Stimulated activated CD8-positive, alpha-beta memory T cell treated with anti-CD3 and anti-CD28 coated beads, Interleukin-15, amount 100 ng/mL, for 48 hours (primary cell): ENCODE measurements around the gene KRTAP10-6.
"Not testable (repeated sequence)": the region's sequence is repeated elsewhere in the genome, so short reads cannot be mapped to it uniquely, and the experiment has no call there.

Experiments used
- DNase-seq, 2 donors: peaks; one replicate each; pipeline ENCODE4 v3.0.0-alpha.2; 2020; ENCODE audit warnings: low read depth in 2 of 2

Gene KRTAP10-6

GRCh38 chr21:44578371-44579055 lies 13.8 kb downstream of the KRTAP10-6 start:
- no peak for DNase-seq

DNA sequence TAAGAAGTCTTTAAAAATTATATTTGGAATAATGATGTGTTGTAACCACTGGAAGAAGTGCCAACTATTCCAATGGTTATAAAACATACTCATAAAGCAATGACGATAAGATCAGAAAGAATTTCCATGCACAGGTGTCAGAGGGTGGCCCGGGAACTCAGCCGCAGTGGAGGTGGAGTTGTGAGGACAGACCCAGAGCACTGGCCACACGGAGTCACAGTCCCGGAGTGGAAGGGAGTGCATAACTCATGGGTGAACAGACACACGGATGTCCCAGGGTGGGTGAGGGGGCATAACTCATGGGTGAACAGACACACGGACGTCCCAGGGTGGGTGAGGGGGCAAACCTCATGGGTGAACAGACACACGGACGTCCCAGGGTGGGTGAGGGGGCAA lies 16.3 kb downstream of the KRTAP10-6 start:
- DNase-seq = no peak

GRCh38 chr21:44575307-44576024 lies 16.8 kb downstream of the KRTAP10-6 start:
- no peak for DNase-seq

- DNase-seq = no peak
These were observed 17.6 kb downstream of the KRTAP10-6 start for GRCh38 chr21:44574457-44575306.

DNA sequence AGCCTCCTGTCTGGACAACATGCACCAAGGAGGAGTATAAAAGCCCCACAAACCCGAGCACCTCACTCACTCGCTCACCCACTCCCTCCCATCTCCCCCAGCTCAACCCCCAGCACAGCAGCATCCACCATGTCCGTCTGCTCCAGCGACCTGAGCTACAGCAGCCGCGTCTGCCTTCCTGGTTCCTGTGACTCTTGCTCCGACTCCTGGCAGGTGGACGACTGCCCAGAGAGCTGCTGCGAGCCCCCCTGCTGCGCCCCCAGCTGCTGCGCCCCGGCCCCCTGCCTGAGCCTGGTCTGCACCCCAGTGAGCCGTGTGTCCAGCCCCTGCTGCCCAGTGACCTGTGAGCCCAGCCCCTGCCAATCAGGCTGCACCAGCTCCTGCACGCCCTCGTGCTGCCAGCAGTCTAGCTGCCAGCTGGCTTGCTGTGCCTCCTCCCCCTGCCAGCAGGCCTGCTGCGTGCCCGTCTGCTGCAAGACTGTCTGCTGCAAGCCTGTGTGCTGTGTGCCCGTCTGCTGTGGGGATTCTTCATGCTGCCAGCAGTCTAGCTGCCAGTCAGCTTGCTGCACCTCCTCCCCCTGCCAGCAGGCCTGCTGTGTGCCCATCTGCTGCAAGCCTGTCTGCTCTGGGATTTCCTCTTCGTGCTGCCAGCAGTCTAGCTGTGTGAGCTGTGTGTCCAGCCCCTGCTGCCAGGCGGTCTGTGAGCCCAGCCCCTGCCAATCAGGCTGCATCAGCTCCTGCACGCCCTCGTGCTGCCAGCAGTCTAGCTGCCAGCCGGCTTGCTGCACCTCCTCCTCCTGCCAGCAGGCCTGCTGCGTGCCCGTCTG lies 18.5 kb downstream of the KRTAP10-6 start, which contains the start of gene KRTAP10-4:
Gene KRTAP10-4, plus strand, starts transcription at position 100 of the 827 bp plus-strand sequence. Its CDS starts 30 bp downstream, at position 130.
- not testable (repeated sequence) for DNase-seq

- no peak for DNase-seq
These were observed 19.2 kb downstream of the KRTAP10-6 start for GRCh38 chr21:44572959-44573583.

DNA sequence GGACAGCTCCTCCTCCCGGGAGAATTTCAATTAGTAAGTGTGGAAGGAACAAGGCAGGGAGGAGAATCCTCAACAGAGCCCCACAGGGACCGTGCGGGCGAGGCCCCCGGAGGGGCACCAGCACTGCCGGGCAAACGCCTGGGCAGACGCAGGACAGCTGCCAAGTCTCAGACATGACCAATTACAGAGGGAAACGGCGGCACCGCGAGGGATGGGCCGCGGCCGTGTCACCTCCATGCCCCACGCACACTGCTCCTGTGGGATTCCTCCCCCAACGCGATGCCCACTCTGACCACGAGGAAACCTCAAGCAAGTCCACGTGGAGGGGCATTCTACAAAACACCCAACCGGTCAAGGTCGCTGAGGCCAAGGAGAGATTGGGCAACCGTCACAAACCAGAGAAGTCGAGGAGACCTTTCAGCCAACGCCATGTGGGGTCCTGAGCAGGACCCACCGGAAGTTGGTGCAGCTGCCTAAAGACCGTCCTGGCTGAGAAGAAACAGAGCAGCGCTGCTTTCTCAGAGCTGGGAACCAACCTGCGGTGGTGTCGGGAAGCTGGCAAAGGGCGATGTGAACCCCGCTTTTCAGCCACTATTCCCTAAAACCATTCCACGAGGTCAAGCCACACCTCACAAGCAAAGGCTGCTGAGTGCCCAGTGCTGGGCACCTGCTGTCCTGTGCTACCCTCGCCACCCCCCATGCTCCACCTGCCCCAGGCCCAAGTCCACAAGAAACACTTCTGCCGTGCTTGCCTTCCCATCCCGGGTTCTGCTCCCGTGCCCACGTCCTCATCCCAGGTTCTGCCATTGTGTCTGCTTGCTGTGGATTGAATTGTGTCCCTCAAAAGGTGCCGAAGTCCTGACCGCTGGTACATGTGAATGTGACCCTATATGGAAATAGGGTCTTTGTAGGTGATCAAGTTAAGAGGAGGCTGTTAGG lies 20.2 kb downstream of the KRTAP10-6 start:
- no peak for DNase-seq

GRCh38 chr21:44571296-44571695 lies 21.0 kb downstream of the KRTAP10-6 start:
- no peak for DNase-seq

DNA sequence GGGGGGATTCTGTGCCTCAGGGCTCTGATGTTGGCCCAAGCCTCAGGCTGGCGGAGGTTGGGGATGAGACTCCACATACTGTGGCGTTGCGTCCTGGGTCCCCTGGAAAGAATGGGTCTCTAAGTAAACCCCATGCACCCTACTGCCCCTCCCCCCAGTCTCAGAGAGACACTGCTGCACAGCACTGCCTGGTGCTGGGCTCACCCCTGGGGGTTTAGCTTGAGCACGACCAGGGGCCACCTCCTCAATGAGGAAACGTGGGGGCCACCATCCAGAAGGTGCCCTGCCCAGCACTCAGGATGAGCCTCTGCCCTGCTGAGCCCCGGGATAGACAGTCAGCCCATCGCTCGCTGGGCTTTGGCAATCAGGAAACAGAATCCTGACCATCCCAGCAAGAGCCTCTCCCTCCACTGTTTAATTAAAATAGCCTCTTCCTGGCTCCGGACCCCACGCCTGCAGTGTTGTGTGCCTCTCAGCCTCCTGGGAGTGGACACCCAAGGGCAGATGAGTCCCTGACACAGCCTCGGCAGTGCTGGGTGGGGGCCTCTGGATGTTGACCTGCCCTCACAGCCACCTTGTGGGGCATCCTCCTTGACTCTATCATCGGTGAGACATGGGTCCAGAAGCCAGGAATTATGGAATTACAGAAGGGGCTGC lies 22.3 kb downstream of the KRTAP10-6 start:
- DNase-seq = no peak

DNA sequence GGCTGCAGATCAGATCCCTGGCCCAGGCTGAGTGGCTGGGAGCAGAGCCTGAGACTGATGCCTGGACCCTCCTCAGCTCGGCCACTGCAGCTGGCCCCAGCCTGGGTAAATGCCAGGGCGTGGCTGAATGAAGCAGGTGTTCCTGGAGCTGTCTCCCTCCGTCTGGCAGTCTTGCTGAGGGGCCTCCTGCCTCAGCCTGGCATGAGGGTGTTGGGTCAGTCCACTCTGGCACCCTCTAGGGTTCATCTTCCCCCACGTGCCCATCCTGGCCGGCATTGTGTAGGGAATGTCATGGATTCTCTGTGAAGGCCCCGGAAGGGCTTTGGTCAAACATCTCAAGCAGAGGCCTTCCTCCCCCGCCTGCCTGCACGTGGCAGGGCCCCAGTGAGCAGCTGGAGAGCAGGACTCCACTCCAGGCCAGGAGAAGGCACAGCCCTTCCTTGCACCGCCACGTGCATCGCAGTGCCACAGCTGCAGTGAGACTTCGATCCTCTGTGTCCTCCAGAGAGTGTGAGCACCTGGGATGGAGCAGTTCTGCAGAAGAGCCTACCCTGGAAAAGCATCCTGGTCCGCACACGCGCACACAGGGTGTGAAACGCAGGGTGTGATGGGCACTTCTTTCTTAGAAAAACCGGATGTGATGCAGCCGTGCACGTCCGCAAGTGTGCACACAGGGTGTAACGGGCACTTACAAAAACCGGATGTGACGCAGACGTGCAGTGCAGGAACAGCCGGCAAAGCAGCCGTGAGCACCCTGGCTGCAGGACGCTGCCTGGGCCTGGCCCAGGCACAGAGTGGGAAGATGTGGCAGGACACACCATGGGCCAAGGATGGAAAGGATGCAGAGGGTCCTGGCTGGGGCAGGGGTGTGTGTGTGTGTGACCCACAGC lies 23.4 kb downstream of the KRTAP10-6 start:
- DNase-seq = no peak

GRCh38 chr21:44568261-44568660 lies 24.0 kb downstream of the KRTAP10-6 start:
- no peak for DNase-seq

GRCh38 chr21:44567481-44568171 lies 24.7 kb downstream of the KRTAP10-6 start:
- DNase-seq = no peak

GRCh38 chr21:44566403-44566802 lies 25.9 kb downstream of the KRTAP10-6 start:
- no peak for DNase-seq

- no peak for DNase-seq
These were observed 27.3 kb downstream of the KRTAP10-6 start for GRCh38 chr21:44564886-44565598.

- no peak for DNase-seq
These were observed 28.2 kb downstream of the KRTAP10-6 start for GRCh38 chr21:44564099-44564498.

DNA sequence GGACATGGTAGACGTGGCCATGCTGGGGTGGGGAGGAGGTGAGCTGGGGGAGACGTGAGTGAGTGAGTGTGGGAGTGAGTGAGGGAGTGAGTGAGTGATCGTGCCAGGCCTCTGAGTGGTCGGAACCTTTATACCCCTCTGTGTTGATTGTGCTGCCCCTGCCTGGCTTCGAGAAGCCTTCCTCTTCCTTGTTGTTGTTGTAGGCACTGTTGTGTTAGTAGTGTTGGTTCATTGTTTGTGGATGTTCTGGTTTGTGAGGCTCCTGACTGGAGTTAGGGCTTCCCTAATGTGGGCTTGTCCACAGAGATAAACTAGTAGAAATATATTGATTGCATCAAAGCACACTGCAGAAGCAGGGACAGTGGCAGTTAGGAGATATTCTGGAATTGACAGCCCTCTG lies 33.6 kb downstream of the KRTAP10-6 start, which contains the start of gene KRTAP10-3:
Gene KRTAP10-3, minus strand, starts transcription at position 101 of the 400 bp plus-strand sequence. Its CDS starts 80 bp downstream, at position 21.
- DNase-seq = no peak

GRCh38 chr21:44558329-44558675 lies 34.0 kb downstream of the KRTAP10-6 start:
- DNase-seq = not testable (repeated sequence)
